Bronchial epithelial cell (primary cell): ENCODE measurements around the gene EGFR. TPM values are rescaled to one million over a fixed set of nuclear protein-coding genes. Genes with fewer than 3 reads are reported as not detected.
A peak's percentile ranks its signal among the peaks of the same experiment; 100 is the strongest.

Source experiments
- DNase-seq: peaks from one replicate; pipeline ENCODE4 v3.0.0-alpha.2; 2010; ENCODE audit warnings: low read depth
- FAIRE-seq: peaks from 2 replicates; lab custom pipeline; 2011; peaks lifted over from hg19 to GRCh38; lab: Jason Lieb, UNC
- H3K27me3 ChIP-seq: 2 replicates; pipeline ENCODE4 v1.5.1; 2011; ENCODE audit warnings: low read length; ENCODE audit not compliant: control insufficient read depth, insufficient read depth
- H3K36me3 ChIP-seq: 2 replicates; pipeline ENCODE4 v1.5.1; 2011; ENCODE audit warnings: low read length; ENCODE audit not compliant: control insufficient read depth, insufficient read depth
- H3K4me3 ChIP-seq: 2 replicates; pipeline ENCODE4 v1.5.1; 2011; ENCODE audit warnings: mild to moderate bottlenecking, low read depth, low read length, control low read depth
- CTCF ChIP-seq: IDR thresholded peaks from 2 replicates; pipeline ENCODE4 v1.5.1; 2011; ENCODE audit warnings: mild to moderate bottlenecking, moderate library complexity, low read length, control low read depth, inconsistent platforms; ENCODE audit not compliant: insufficient read depth, severe bottlenecking
- total RNA-seq: library from RNA; depleted of rRNA; stranded (reverse); fragments of >200 nt; gene quantifications from 2 replicates; pipeline ENCODE4 v1.2.1, GENCODE V29; 2014

Gene EGFR
- total RNA-seq, 1 donor from 2014 or later: 137 TPM

GRCh38 chr7:55214707-55215106 is 195.9 kb downstream of the EGFR start:
- DNase-seq: peak; percentile 54
- no peak for FAIRE-seq
- no peaks in the 10 kb centered on the region for H3K27me3 ChIP-seq
- no peak for TF ChIP-seq CTCF
- H3K4me3 ChIP-seq: no peak overlapping the region
- no peaks in the 10 kb centered on the region for H3K36me3 ChIP-seq

- H3K4me3 ChIP-seq: no peak overlapping the region
- peaks cover 2% of the 10 kb centered on the region for H3K27me3 ChIP-seq
- TF ChIP-seq CTCF: no peak
- DNase-seq: no peak
- no peaks in the 10 kb centered on the region for H3K36me3 ChIP-seq
- no peak for FAIRE-seq
These were observed 204.2 kb downstream of the EGFR start for GRCh38 chr7:55223023-55223422.

- DNase-seq (no peak), FAIRE-seq (no peak)
- Histone ChIP-seq H3K27me3 (peaks cover 2% of the 10 kb centered on the region), H3K36me3 (no peaks in the 10 kb centered on the region), H3K4me3 (no peak overlapping the region)
- TF ChIP-seq CTCF: no peak
These were observed 205.3 kb downstream of the EGFR start for GRCh38 chr7:55224111-55224510.

- no peak for TF ChIP-seq CTCF
- Histone ChIP-seq H3K36me3 (no peaks in the 10 kb centered on the region), H3K27me3 (peaks cover 2% of the 10 kb centered on the region), H3K4me3 (no peak overlapping the region)
- FAIRE-seq: no peak
- DNase-seq: no peak
These were observed 206.0 kb downstream of the EGFR start for GRCh38 chr7:55224810-55225209.

GRCh38 chr7:55230014-55230413 is 211.2 kb downstream of the EGFR start:
- no peak overlapping the region for H3K4me3 ChIP-seq
- TF ChIP-seq CTCF: no peak
- peaks cover 5% of the 10 kb centered on the region for H3K27me3 ChIP-seq
- DNase-seq (no peak), FAIRE-seq (no peak)
- H3K36me3 ChIP-seq: no peaks in the 10 kb centered on the region

- no peak for TF ChIP-seq CTCF
- no peaks in the 10 kb centered on the region for H3K36me3 ChIP-seq
- H3K27me3 ChIP-seq: peaks cover 7% of the 10 kb centered on the region
- H3K4me3 ChIP-seq: no peak overlapping the region
- DNase-seq (no peak), FAIRE-seq (no peak)
These were observed 213.0 kb downstream of the EGFR start for GRCh38 chr7:55231736-55232280.
